Activated CD8-positive, alpha-beta T cell treated with anti-CD3 and anti-CD28 coated beads, Interleukin-2, amount 10 ng/mL, durations not matched to agents 7 days and 5 days (primary cell): ENCODE data around the gene PITPNC1. TPM values are rescaled to one million over a fixed set of nuclear protein-coding genes. Genes with fewer than 3 reads are reported as not detected.

ENCODE experiments used
- ATAC-seq: fragments of 150-1000 bp; cut with Tn5 transposase; one replicate; pipeline ENCODE4 v1.10.0; 2021; ENCODE audit warnings: moderate library complexity
- CTCF ChIA-PET: fragments of 350-600 bp; sonication (Branson Sonifier 250); formaldehyde crosslinking; loops from one replicate; lab custom pipeline; 2021; ENCODE audit warnings: antibody characterized with exemption; lab: Charles Lee
- POLR2A ChIA-PET: fragments of 350-600 bp; sonication (Branson Sonifier 250); formaldehyde crosslinking; loops from one replicate; lab custom pipeline; 2021; ENCODE audit warnings: antibody characterized with exemption; lab: Charles Lee
- DNase-seq: peaks from one replicate; pipeline ENCODE4 v3.0.0-alpha.2; 2020
- H3K27ac Mint-ChIP-seq: one replicate; pipeline ENCODE4 v1.8.0; 2021; ENCODE audit warnings: mild to moderate bottlenecking, mixed read lengths
- H3K27me3 Mint-ChIP-seq: one replicate; pipeline ENCODE4 v1.8.0; 2021; ENCODE audit warnings: low read depth, mixed read lengths
- H3K36me3 Mint-ChIP-seq: one replicate; pipeline ENCODE4 v1.8.0; 2021; ENCODE audit warnings: low read depth, mixed read lengths
- H3K4me1 Mint-ChIP-seq: one replicate; pipeline ENCODE4 v1.8.0; 2021; ENCODE audit warnings: low read depth, mixed read lengths
- H3K4me3 Mint-ChIP-seq: one replicate; pipeline ENCODE4 v1.8.0; 2021; ENCODE audit warnings: mild to moderate bottlenecking, mixed read lengths
- H3K9me3 Mint-ChIP-seq: one replicate; pipeline ENCODE4 v1.8.0; 2022; ENCODE audit warnings: mixed read lengths; ENCODE audit not compliant: insufficient read depth
- total RNA-seq, 2 experiments: library from RNA; stranded (reverse); gene quantifications; one replicate each; pipeline ENCODE4 v1.2.3, GENCODE V29; 2021

PITPNC1 gene
- total RNA-seq, 2 experiments from 2014 or later = 74.0 to 76.5 TPM

- H3K9me3 Mint-ChIP-seq = no peaks in the 10 kb centered on the region
- ChIA-PET POLR2A (no interaction called here), CTCF (interaction anchor here (1.0 to 1.2 kb wide), 2 partner anchors 18 to 21 kb away, joined by 3 to 4 read pairs; no protein-coding TSS in a partner anchor)
- H3K4me1 Mint-ChIP-seq = peaks cover 17% of the 10 kb centered on the region
- no peak for ATAC-seq
- no peak overlapping the region for H3K27ac Mint-ChIP-seq
- no peak overlapping the region for H3K4me3 Mint-ChIP-seq
- no peak for DNase-seq
- H3K27me3 Mint-ChIP-seq = no peaks in the 10 kb centered on the region
- peaks cover 3% of the 10 kb centered on the region for H3K36me3 Mint-ChIP-seq
Measured at GRCh38 chr17:67496286-67496685, 119.2 kb downstream of the PITPNC1 start.

GRCh38 chr17:67499685-67500084 lies 122.6 kb downstream of the PITPNC1 start:
- no peak for ATAC-seq
- Mint-ChIP-seq H3K27ac (no peak overlapping the region), H3K9me3 (no peaks in the 10 kb centered on the region), H3K4me1 (peaks cover 32% of the 10 kb centered on the region), H3K27me3 (no peaks in the 10 kb centered on the region), H3K4me3 (no peak overlapping the region), H3K36me3 (peaks cover 9% of the 10 kb centered on the region)
- no peak for DNase-seq
- ChIA-PET CTCF (interaction anchor here (1.2 kb wide), 1 partner anchor 22 kb away, joined by 4 read pairs; no protein-coding TSS in a partner anchor), POLR2A (no interaction called here)

DNA sequence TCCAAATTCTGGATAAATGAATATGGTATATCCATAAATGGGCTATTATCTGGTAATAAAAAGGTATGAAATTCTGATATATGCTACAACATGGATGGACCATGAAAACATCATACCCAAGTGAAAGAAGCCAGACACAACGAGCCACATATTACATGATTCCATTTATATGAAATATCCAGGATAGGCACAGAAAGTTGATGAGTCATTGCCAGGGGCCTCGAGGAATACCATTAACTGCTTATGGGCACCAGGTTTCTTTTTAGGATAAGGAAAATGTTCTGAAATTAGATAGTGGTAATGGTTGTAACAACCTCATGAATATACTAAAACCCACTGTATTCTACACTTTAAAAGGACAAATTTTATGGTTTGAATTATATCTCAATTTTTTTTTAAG lies 123.2 kb downstream of the PITPNC1 start:
- ChIA-PET POLR2A (no interaction called here), CTCF (interaction anchor here (0.6 to 1.2 kb wide), 2 partner anchors 22 to 25 kb away, joined by 3 to 4 read pairs; no protein-coding TSS in a partner anchor)
- no peak for DNase-seq
- no peak for ATAC-seq
- Mint-ChIP-seq H3K4me3 (no peak overlapping the region), H3K27ac (no peak overlapping the region), H3K36me3 (peaks cover 9% of the 10 kb centered on the region), H3K27me3 (no peaks in the 10 kb centered on the region), H3K9me3 (no peaks in the 10 kb centered on the region), H3K4me1 (peaks cover 32% of the 10 kb centered on the region)

GRCh38 chr17:67500677-67501300 lies 123.7 kb downstream of the PITPNC1 start:
- Mint-ChIP-seq H3K27ac (no peak overlapping the region), H3K4me3 (no peak overlapping the region), H3K27me3 (no peaks in the 10 kb centered on the region), H3K36me3 (peaks cover 5% of the 10 kb centered on the region), H3K9me3 (no peaks in the 10 kb centered on the region), H3K4me1 (peaks cover 32% of the 10 kb centered on the region)
- POLR2A ChIA-PET = no interaction called here
- ATAC-seq = no peak
- CTCF ChIA-PET = interaction anchor here (0.6 to 1.2 kb wide), 2 partner anchors 23 to 26 kb away, joined by 3 to 4 read pairs; no protein-coding TSS in a partner anchor
- DNase-seq = no peak

- CTCF ChIA-PET = no interaction called here
- Mint-ChIP-seq H3K27ac (peak overlapping the region; percentile 53), H3K4me1 (peaks cover 36% of the 10 kb centered on the region), H3K36me3 (peaks cover 9% of the 10 kb centered on the region), H3K27me3 (no peaks in the 10 kb centered on the region), H3K9me3 (peaks cover 5% of the 10 kb centered on the region), H3K4me3 (no peak overlapping the region)
- no peak for ATAC-seq
- DNase-seq = no peak
- POLR2A ChIA-PET = no interaction called here
Measured at GRCh38 chr17:67502151-67502550, 125.1 kb downstream of the PITPNC1 start.

DNA sequence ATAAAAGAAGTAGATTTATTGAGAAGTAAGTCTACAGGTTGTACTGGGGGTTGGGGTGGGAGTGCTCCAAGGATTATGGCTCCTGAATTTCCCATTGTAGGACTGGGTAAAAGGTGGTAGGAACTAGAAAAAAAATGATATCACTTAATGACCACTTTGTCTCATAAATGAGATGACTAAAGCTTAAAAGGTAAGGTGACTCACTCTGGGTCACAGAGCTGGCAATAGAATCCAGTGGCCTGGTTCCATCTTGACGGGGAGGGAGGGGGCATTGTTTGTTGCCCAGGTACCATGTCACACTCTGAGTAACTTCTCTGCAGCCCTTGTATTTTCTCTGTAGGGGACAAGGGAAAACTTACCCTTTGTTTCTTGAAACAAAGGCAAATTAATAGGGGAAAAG lies 126.1 kb downstream of the PITPNC1 start:
- H3K4me1 Mint-ChIP-seq = peaks cover 36% of the 10 kb centered on the region
- no peak for ATAC-seq

GRCh38 chr17:67503739-67504138 lies 126.7 kb downstream of the PITPNC1 start:
- DNase-seq = no peak
- Mint-ChIP-seq H3K27me3 (no peaks in the 10 kb centered on the region), H3K36me3 (peaks cover 15% of the 10 kb centered on the region), H3K27ac (no peak overlapping the region), H3K9me3 (peaks cover 11% of the 10 kb centered on the region), H3K4me1 (peaks cover 36% of the 10 kb centered on the region), H3K4me3 (no peak overlapping the region)
- ChIA-PET POLR2A (no interaction called here), CTCF (no interaction called here)
- no peak for ATAC-seq

More for the DNA sequence above, 126.1 kb downstream of the PITPNC1 start:
- Mint-ChIP-seq H3K9me3 (peaks cover 11% of the 10 kb centered on the region), H3K27me3 (no peaks in the 10 kb centered on the region), H3K36me3 (peaks cover 15% of the 10 kb centered on the region), H3K4me3 (no peak overlapping the region), H3K27ac (no peak overlapping the region)
- POLR2A ChIA-PET = no interaction called here
- CTCF ChIA-PET = no interaction called here
- DNase-seq = no peak

- no peak overlapping the region for H3K27ac Mint-ChIP-seq
- no peak for ATAC-seq
Measured at GRCh38 chr17:67504182-67504581, 127.1 kb downstream of the PITPNC1 start.

DNA sequence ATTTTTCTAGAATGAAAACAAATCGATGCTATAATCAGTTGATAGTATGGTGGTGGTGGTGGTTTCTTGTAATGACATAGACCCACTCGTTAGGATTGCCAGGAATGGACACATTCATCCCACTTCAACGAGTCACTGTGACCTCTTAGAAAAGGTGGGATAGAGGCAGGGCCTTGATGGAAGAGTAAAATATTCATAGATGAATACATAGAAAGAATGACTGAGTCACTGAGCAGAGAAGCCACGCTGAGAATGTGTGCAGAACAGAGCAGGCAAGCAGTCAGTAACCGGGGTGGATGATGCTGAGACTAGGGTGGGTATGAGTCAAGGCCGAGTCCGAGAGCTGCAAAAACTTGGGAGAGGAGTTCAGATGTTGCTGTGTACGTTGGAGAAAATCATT lies 129.9 kb downstream of the PITPNC1 start:
- POLR2A ChIA-PET = no interaction called here
- ATAC-seq = no peak

More at GRCh38 chr17:67504182-67504581, 127.1 kb downstream of the PITPNC1 start:
- ChIA-PET CTCF (no interaction called here), POLR2A (no interaction called here)
- Mint-ChIP-seq H3K4me1 (peaks cover 36% of the 10 kb centered on the region), H3K4me3 (no peak overlapping the region), H3K9me3 (peaks cover 11% of the 10 kb centered on the region), H3K36me3 (peaks cover 15% of the 10 kb centered on the region), H3K27me3 (no peaks in the 10 kb centered on the region)
- DNase-seq = no peak

GRCh38 chr17:67509390-67510287 lies 132.6 kb downstream of the PITPNC1 start:
- no peak for DNase-seq

More for the DNA sequence above, 129.9 kb downstream of the PITPNC1 start:
- no peak overlapping the region for H3K27ac Mint-ChIP-seq
- no peak overlapping the region for H3K4me3 Mint-ChIP-seq
- H3K4me1 Mint-ChIP-seq = peaks cover 34% of the 10 kb centered on the region
- CTCF ChIA-PET = no interaction called here
- no peaks in the 10 kb centered on the region for H3K27me3 Mint-ChIP-seq
- no peak for DNase-seq
- peaks cover 15% of the 10 kb centered on the region for H3K36me3 Mint-ChIP-seq
- peaks cover 11% of the 10 kb centered on the region for H3K9me3 Mint-ChIP-seq

DNA sequence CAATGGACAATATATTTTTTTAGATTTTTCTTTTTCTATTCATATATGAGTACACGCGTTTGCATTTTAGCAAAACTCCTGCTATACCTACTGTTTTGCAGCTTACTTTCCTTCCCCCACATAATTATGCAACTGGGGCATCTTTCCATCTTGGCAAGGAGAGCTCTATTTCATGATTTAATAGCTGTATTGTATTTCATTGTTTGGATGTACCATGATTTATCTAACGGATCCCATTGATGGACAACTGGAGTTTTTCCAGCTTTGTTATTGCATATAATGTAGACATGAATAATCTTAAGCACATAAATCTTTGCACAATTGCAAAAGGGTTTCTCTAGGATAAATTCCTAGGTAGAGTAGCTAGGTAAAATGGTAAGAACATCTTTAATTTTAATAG lies 133.9 kb downstream of the PITPNC1 start:
- Mint-ChIP-seq H3K4me1 (peaks cover 11% of the 10 kb centered on the region), H3K9me3 (peaks cover 11% of the 10 kb centered on the region), H3K36me3 (peaks cover 10% of the 10 kb centered on the region), H3K27me3 (no peaks in the 10 kb centered on the region), H3K4me3 (no peak overlapping the region), H3K27ac (no peak overlapping the region)
- no peak for ATAC-seq
- ChIA-PET CTCF (interaction anchor here (1.0 to 1.6 kb wide), 2 partner anchors 12 to 135 kb away, joined by 3 to 4 read pairs; no protein-coding TSS in a partner anchor), POLR2A (no interaction called here)
- DNase-seq = no peak

More at GRCh38 chr17:67509390-67510287, 132.6 kb downstream of the PITPNC1 start:
- Mint-ChIP-seq H3K4me3 (no peak overlapping the region), H3K27me3 (no peaks in the 10 kb centered on the region), H3K9me3 (peaks cover 11% of the 10 kb centered on the region), H3K27ac (no peak overlapping the region), H3K4me1 (peaks cover 11% of the 10 kb centered on the region), H3K36me3 (peaks cover 10% of the 10 kb centered on the region)
- no peak for ATAC-seq
- POLR2A ChIA-PET = no interaction called here
- CTCF ChIA-PET = interaction anchor here (1.4 kb wide), 1 partner anchor 34 kb away, joined by 5 read pairs; no protein-coding TSS in a partner anchor
